Right atrium auricular region (tissue), 2 donors: Measurements from ENCODE around the gene TUBGCP2. TPM values are rescaled to one million over a fixed set of nuclear protein-coding genes. Genes with fewer than 3 reads are reported as not detected.

ENCODE experiments used
- DNase-seq: peaks from one replicate; pipeline ENCODE4 v3.0.0-alpha.2; 2019; ENCODE audit warnings: low spot score
- H3K27ac ChIP-seq, 2 donors: fragments of 200-600 bp; sonication (generic); 1 replicate in 1 of 2; 2 replicates in 1 of 2; pipeline ENCODE4 v1.5.1; 2016 to 2019
- H3K27me3 ChIP-seq, 2 donors: fragments of 200-600 bp; sonication (generic); one replicate each; pipeline versions ENCODE4 v1.5.1 to v1.6.0; 2017 to 2019
- H3K36me3 ChIP-seq: fragments of 200-600 bp; sonication (generic); one replicate; pipeline ENCODE4 v1.5.1; 2016
- H3K4me1 ChIP-seq, 2 donors: fragments of 200-600 bp; sonication (generic); one replicate each; pipeline versions ENCODE4 v1.5.1 to v1.6.0; 2017 to 2019
- H3K4me3 ChIP-seq, 2 donors: fragments of 200-600 bp; sonication (generic); 1 replicate in 1 of 2; 2 replicates in 1 of 2; pipeline ENCODE4 v1.5.1; 2017 to 2019; ENCODE audit warnings: mild to moderate bottlenecking in 1 of 2, moderate library complexity in 1 of 2
- H3K9me3 ChIP-seq, 2 donors: fragments of 200-600 bp; sonication (generic); one replicate each; pipeline ENCODE4 v1.5.1; 2019
- total RNA-seq, 2 donors: library from RNA; depleted of rRNA; stranded (reverse); fragments of >200 nt; gene quantifications; one replicate each; pipeline ENCODE4 v1.1.0, GENCODE V29; 2016
- TF ChIP-seq, protein P1 (sequence below), 2 donors: fragments of 200-600 bp; sonication (generic); IDR thresholded peaks; one replicate each; pipeline ENCODE4 v1.5.1; 2019; ENCODE audit warnings: antibody characterized with exemption in 2 of 2

Gene TUBGCP2
- total RNA-seq, 2 donors from 2014 or later: 22.1 to 30.4 TPM

DNA sequence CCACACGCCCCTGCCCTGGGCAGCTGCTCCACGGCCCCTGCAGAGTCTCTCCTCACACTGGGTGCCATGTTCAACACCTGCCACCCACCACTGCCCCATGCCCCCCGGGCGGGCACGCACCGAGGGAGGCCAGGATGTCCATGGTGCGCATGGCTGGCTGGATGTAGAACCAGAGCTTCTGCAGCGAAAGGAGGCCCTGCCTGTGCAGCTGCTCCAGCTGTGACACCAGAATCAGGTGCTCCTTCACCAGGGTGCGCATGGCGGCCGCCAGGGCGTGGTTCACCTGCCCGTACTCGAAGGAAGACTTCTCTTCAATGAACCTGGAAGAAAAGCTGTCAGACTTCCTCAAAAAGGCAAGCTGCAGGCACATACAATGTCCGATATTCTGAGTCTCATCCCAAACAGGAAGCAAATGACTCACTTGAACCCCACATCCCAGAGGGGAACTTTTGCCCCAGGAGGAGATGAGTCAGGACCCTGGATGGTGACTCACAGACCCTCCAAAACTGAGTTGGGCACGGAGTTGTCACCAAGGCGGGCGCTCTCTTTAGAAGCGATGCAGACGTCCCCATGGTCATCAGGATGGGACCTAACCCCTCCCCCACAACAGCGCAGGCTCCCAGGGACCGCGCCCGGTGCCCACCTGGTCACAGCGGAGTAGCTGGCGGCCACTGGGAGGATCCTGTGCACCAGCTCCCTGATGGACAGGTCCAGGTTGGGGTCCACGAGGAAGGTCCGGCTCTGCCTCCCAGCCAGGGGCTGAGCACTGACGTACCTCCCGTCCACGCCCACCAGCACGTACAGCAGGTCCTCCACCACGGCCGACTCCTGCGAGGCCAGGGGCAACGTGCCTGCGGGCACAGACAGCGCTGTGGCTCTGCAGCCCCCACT lies 15.5 kb downstream of the TUBGCP2 start:
- Histone ChIP-seq H3K36me3 (peaks cover 87% of the 10 kb centered on the region), H3K27me3 (no peaks in the 10 kb centered on the region), H3K4me1 (no peaks in the 10 kb centered on the region), H3K4me3 (no peak overlapping the region), H3K27ac (no peak overlapping the region), H3K9me3 (no peaks in the 10 kb centered on the region)
- TF ChIP-seq, protein P1, sequence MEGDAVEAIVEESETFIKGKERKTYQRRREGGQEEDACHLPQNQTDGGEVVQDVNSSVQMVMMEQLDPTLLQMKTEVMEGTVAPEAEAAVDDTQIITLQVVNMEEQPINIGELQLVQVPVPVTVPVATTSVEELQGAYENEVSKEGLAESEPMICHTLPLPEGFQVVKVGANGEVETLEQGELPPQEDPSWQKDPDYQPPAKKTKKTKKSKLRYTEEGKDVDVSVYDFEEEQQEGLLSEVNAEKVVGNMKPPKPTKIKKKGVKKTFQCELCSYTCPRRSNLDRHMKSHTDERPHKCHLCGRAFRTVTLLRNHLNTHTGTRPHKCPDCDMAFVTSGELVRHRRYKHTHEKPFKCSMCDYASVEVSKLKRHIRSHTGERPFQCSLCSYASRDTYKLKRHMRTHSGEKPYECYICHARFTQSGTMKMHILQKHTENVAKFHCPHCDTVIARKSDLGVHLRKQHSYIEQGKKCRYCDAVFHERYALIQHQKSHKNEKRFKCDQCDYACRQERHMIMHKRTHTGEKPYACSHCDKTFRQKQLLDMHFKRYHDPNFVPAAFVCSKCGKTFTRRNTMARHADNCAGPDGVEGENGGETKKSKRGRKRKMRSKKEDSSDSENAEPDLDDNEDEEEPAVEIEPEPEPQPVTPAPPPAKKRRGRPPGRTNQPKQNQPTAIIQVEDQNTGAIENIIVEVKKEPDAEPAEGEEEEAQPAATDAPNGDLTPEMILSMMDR (IDR thresholded peaks at IDR 0.05): no peak
- no peak for DNase-seq

DNA sequence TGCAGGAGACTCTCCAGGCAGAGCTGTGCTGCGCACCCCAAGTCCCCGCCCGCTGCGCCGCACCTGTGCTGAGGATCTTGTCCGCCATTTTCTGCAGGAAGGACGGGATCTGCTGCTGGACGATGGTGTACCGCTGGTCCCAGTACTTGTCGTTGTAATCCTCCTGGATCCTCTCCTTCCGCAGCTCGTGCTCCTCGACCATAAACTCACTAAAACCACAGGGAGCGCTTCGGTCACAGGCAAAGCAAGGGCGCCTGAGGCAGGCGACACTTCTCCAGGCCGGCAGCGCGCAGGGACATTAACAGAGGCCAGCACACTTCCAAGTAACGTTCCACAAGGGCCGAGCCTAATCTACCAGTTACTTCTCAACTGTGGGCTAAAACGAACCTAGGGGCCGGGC lies 18.9 kb downstream of the TUBGCP2 start:
- TF ChIP-seq, protein P1 (IDR thresholded peaks at IDR 0.05): no peak
- Histone ChIP-seq H3K9me3 (no peaks in the 10 kb centered on the region), H3K27me3 (no peaks in the 10 kb centered on the region), H3K4me1 (no peaks in the 10 kb centered on the region), H3K4me3 (no peak overlapping the region), H3K36me3 (peaks cover 83% of the 10 kb centered on the region), H3K27ac (no peak overlapping the region)
- no peak for DNase-seq

DNA sequence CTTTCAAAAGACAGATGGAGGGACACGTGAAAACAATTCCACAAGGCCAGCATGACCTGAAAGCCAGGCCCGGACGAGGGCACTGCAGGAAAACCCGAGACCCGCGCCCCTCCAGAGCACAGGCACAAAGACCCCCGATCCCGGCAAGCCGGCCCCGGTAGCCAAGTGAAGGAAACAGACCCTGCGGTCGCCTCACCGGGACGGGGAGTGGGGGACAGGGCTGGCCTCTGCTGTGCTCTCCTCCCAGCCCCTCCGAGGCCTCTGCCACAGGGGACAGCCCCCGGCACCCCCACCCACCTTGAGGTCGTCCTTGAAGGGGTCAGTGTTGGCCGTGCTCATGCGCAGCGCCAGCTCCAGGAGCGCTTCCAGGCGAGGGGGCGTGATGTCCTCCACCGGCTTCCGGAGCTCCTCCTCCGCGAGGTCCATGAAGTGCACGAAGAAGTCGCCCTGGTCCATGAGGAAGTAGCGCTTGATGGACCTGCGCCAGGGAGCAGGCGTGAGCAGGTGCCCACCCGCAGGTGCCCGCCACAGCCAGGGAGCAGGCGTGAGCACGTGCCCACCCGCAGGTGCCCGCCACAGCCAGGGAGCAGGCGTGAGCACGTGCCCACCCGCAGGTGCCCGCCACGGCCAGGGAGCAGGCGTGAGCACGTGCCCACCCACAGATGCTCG lies 20.7 kb downstream of the TUBGCP2 start:
- H3K9me3 ChIP-seq: no peaks in the 10 kb centered on the region
- no peak for DNase-seq
- H3K27me3 ChIP-seq: no peaks in the 10 kb centered on the region
- no peak overlapping the region for H3K27ac ChIP-seq
- TF ChIP-seq, protein P1 (IDR thresholded peaks at IDR 0.05): no peak
- H3K36me3 ChIP-seq: peaks cover 83% of the 10 kb centered on the region
- H3K4me1 ChIP-seq: no peaks in the 10 kb centered on the region
- no peak overlapping the region for H3K4me3 ChIP-seq

DNA sequence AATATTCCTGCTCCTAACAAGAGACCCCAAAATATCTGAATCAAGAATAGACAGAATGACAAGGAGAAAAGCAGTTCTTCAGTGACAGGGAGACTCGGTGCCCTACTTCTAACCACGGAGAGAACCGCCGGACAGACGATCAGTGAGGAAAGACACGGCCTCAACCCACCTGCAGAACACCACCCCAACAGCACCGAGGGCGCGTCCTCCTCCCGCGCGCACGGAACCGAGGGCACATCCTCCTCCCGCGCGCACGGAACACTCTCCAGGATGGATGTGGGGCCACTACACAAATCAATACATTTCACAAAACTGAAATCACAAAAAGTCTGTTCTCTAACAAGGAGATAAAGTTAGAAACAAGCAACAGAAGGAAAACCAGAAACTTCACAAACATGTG lies 22.3 kb downstream of the TUBGCP2 start:
- no peak overlapping the region for H3K27ac ChIP-seq
- H3K4me3 ChIP-seq: no peak overlapping the region
- H3K4me1 ChIP-seq: no peaks in the 10 kb centered on the region
- peaks cover 92% of the 10 kb centered on the region for H3K36me3 ChIP-seq
- H3K27me3 ChIP-seq: no peaks in the 10 kb centered on the region
- TF ChIP-seq, protein P1 (IDR thresholded peaks at IDR 0.05): no peak
- DNase-seq: no peak
- no peaks in the 10 kb centered on the region for H3K9me3 ChIP-seq

DNA sequence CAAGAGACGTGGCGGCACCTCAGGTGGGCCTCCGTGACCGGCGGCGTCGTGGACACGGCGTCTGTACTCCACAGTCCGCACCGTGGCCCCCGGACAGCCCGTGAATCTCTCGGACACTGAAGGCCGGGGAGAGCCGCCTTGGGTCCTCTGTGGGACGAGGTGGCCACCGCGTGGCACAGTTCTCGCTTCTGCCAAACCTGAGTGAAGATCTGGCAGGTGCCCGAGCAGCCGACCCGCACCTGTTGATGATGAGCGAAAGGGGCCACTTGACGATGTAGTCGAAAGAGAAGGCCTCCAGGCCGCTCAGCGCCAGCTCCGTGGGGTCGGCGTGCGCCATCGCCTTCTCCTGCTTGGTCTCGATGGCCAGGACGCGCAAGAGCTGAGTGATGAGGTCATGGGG lies 23.5 kb downstream of the TUBGCP2 start:
- TF ChIP-seq, protein P1 (IDR thresholded peaks at IDR 0.05): no peak
- Histone ChIP-seq H3K27me3 (no peaks in the 10 kb centered on the region), H3K36me3 (peaks cover 93% of the 10 kb centered on the region), H3K4me3 (no peak overlapping the region), H3K9me3 (no peaks in the 10 kb centered on the region), H3K27ac (no peak overlapping the region), H3K4me1 (no peaks in the 10 kb centered on the region)
- DNase-seq: no peak
